Endothelial cell of umbilical vein (primary cell): ENCODE results near the gene PTPN22.

Source experiments
- POLR2A ChIP-seq: IDR thresholded peaks from 2 replicates; pipeline ENCODE4 v1.6.1; 2012; ENCODE audit warnings: low read depth, mild to moderate bottlenecking, control low read depth, low read length
- TF ChIP-seq, protein P1 (sequence below), 2 donors: IDR thresholded peaks; 1 replicate in 1 of 2; 2 replicates in 1 of 2; pipeline ENCODE4 v1.5.1; 2011; ENCODE audit warnings: low read length in 2 of 2, mild to moderate bottlenecking in 2 of 2, moderate library complexity in 2 of 2, control low read depth in 1 of 2, inconsistent platforms in 1 of 2, low read depth in 1 of 2; ENCODE audit not compliant: insufficient read depth in 1 of 2; ENCODE audit errors: extremely low read depth in 1 of 2

DNA sequence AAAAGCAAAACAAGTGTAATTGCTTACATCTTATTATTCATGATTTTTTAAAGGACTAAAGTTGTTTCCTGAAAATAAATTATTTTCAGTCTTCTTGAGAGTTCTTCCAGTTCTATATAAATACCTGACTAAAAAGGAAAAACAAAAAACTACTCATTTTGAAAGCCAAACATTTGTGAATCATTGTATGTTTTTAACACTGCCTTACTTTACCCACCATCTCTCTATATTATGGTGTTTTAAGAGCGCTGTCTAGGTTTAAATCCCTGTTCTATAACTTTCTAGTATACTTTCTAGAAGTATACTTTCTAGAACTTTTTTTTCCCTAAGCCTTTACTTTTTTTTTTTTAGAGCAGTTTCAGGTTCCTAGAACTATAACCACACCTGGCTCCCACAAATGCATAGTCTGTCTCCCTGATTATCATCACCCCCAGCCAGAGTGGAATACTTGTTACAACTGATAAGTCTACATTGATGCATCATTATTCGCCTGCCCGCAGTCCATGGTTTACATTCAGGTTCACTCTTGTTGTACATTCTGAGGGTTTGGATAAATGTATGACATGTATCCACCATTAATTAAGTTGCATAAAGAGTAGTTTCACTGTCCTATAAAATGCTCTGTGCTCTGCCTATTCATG, 69.0 kb downstream of the PTPN22 start:
- no peak for TF ChIP-seq POLR2A
- TF ChIP-seq, protein P1, sequence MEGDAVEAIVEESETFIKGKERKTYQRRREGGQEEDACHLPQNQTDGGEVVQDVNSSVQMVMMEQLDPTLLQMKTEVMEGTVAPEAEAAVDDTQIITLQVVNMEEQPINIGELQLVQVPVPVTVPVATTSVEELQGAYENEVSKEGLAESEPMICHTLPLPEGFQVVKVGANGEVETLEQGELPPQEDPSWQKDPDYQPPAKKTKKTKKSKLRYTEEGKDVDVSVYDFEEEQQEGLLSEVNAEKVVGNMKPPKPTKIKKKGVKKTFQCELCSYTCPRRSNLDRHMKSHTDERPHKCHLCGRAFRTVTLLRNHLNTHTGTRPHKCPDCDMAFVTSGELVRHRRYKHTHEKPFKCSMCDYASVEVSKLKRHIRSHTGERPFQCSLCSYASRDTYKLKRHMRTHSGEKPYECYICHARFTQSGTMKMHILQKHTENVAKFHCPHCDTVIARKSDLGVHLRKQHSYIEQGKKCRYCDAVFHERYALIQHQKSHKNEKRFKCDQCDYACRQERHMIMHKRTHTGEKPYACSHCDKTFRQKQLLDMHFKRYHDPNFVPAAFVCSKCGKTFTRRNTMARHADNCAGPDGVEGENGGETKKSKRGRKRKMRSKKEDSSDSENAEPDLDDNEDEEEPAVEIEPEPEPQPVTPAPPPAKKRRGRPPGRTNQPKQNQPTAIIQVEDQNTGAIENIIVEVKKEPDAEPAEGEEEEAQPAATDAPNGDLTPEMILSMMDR (IDR thresholded peaks at IDR 0.05; ENCODE audit: extremely low read depth in 1 of 2, insufficient read depth in 1 of 2, low read depth in 1 of 2, low read length in 2 of 2) = no peak
